ENCODE measurements around the gene PSMA6.

DNA sequence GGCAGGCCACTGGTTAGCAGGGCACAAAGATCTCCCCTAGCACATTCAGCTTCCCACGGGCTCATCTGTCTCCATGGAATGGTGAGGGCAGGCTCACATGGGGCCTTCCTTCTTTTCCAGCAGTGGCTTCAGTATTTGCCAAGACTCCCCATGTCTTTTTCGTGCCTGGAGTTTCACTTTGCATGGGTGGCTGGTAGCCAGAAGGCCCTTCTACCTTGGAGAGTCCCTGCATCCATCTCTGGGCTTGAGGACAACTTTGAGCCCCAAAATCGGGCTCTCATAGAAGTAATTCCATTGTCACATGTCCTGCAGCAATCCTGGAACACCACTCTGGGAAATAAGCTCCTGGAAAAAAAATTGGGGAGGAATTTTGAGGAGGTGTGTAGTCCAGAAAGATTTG, 70.3 kb downstream of the PSMA6 start:
- TF ChIP-seq, protein P1, sequence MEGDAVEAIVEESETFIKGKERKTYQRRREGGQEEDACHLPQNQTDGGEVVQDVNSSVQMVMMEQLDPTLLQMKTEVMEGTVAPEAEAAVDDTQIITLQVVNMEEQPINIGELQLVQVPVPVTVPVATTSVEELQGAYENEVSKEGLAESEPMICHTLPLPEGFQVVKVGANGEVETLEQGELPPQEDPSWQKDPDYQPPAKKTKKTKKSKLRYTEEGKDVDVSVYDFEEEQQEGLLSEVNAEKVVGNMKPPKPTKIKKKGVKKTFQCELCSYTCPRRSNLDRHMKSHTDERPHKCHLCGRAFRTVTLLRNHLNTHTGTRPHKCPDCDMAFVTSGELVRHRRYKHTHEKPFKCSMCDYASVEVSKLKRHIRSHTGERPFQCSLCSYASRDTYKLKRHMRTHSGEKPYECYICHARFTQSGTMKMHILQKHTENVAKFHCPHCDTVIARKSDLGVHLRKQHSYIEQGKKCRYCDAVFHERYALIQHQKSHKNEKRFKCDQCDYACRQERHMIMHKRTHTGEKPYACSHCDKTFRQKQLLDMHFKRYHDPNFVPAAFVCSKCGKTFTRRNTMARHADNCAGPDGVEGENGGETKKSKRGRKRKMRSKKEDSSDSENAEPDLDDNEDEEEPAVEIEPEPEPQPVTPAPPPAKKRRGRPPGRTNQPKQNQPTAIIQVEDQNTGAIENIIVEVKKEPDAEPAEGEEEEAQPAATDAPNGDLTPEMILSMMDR (IDR thresholded peaks at IDR 0.05), result no peak
- TF ChIP-seq POLR2A (IDR thresholded peaks at IDR 0.05), result no peak
